Measurements from ENCODE around the gene IL21R. TPM values are rescaled to one million over a fixed set of nuclear protein-coding genes. Genes with fewer than 3 reads are reported as not detected.

Gene IL21R
- total RNA-seq, 1 donor from 2014 or later, result 0.98 TPM

DNA sequence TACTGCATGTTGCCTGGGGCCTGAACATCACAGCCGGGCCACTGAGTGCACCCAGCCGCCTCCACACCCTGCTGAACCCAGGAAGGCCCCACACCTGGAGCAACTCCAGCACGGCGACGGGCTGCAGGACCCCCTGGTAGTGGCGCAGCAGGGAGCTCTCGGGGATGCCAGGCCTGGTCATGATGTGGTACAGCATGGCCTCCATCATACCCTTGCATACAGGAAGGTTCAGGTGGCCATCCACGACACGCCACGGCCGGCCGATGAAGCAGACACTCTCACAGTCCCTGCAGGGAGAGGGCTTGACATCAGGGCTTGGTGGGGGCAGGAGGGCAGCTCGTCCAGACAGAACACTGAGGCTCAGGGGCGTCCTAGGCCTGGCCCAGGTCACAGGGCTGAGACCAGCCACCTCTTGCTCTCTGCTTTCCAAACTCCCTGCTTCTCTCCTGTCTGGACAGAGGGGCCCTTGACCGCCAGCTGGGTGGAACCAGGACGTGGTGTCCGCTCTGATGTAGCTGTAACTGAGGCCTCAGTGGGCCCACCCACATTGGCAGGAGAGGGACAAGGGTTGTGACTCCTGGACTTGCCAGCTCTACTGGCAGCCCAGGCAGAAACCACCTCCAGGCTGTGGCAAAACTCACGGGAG lies 60.3 kb downstream of the IL21R start:
- H3K27me3 ChIP-seq, result no peaks in the 10 kb centered on the region
- intact Hi-C loops (cut with DNase I), result no loop called here
- H3K4me1 ChIP-seq, result peaks cover 26% of the 10 kb centered on the region
- TF ChIP-seq POLR2AphosphoS5 (IDR thresholded peaks at IDR 0.05; ENCODE audit: insufficient read depth in 1 of 2, low read depth in 1 of 2) (no peak), POLR2A (IDR thresholded peaks at IDR 0.05) (no peak)
- TF ChIP-seq, protein P1, sequence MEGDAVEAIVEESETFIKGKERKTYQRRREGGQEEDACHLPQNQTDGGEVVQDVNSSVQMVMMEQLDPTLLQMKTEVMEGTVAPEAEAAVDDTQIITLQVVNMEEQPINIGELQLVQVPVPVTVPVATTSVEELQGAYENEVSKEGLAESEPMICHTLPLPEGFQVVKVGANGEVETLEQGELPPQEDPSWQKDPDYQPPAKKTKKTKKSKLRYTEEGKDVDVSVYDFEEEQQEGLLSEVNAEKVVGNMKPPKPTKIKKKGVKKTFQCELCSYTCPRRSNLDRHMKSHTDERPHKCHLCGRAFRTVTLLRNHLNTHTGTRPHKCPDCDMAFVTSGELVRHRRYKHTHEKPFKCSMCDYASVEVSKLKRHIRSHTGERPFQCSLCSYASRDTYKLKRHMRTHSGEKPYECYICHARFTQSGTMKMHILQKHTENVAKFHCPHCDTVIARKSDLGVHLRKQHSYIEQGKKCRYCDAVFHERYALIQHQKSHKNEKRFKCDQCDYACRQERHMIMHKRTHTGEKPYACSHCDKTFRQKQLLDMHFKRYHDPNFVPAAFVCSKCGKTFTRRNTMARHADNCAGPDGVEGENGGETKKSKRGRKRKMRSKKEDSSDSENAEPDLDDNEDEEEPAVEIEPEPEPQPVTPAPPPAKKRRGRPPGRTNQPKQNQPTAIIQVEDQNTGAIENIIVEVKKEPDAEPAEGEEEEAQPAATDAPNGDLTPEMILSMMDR (IDR thresholded peaks at IDR 0.05), result no peak
- no peaks in the 10 kb centered on the region for H3K9me3 ChIP-seq
- no peak overlapping the region for H3K27ac ChIP-seq
- H3K4me3 ChIP-seq, result no peak overlapping the region
- DNase-seq (ENCODE audit: extremely low spot score in 2 of 2), result no peak
- peaks cover 0 to 63% of the 10 kb centered on the region in 2 donors for H3K36me3 ChIP-seq

DNA sequence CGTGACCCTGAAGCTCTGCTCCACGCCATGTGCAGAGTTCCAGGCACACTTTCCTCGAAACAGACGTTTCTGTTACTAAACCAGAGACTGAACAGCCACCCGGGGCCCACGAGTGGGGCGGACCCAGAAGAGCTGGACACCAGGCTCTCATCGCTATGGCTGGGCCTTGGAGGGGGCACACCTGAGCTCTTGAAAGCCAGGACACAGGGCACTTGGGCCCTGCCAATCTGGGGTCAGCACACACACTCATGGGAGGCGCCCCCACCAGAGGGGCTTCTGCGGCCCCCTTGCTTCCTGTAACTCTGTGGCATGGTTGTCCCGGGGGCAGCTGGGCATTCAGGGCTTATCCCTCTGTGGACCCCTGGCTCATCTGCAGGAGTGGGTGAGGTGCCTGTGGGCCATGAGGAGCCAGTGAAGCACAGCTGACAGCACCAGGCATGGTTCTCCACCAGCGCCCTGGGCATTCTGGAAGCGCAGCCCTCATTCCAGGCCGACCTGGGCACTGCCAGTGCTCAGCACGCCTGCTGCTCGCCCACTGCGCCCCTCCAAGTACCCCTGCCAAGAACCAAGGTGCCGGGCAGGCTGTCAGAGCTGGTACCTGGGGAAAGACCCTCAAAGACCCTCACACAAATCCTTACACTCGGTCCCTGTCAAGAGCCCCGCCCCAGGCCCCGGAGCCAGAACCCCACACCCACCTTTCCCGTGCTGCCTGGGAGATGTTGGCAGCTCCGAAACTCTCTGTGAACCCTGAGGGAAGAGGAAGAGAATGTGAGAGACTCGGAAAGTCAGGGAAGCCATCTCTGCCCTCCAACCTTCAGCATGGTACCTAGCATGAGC lies 61.1 kb downstream of the IL21R start:
- intact Hi-C loops (cut with DNase I), result no loop called here
- Histone ChIP-seq H3K9me3 (no peaks in the 10 kb centered on the region), H3K27ac (no peak overlapping the region), H3K27me3 (no peaks in the 10 kb centered on the region), H3K4me1 (peaks cover 24% of the 10 kb centered on the region), H3K4me3 (no peak overlapping the region), H3K36me3 (peaks cover 0 to 71% of the 10 kb centered on the region in 2 donors)
- DNase-seq (ENCODE audit: extremely low spot score in 2 of 2), result no peak
- TF ChIP-seq, protein P1 (IDR thresholded peaks at IDR 0.05), result no peak
- TF ChIP-seq POLR2AphosphoS5 (IDR thresholded peaks at IDR 0.05; ENCODE audit: insufficient read depth in 1 of 2, low read depth in 1 of 2) (no peak), POLR2A (IDR thresholded peaks at IDR 0.05) (no peak)

- intact Hi-C loops (cut with DNase I), result no loop called here
- Histone ChIP-seq H3K27me3 (no peaks in the 10 kb centered on the region), H3K36me3 (peaks cover 0 to 80% of the 10 kb centered on the region in 2 donors), H3K4me1 (peaks cover 19% of the 10 kb centered on the region), H3K9me3 (no peaks in the 10 kb centered on the region), H3K4me3 (no peak overlapping the region), H3K27ac (no peak overlapping the region)
- TF ChIP-seq POLR2AphosphoS5 (IDR thresholded peaks at IDR 0.05; ENCODE audit: insufficient read depth in 1 of 2, low read depth in 1 of 2) (no peak), POLR2A (IDR thresholded peaks at IDR 0.05) (no peak)
- TF ChIP-seq, protein P1 (IDR thresholded peaks at IDR 0.05), result no peak
- DNase-seq (ENCODE audit: extremely low spot score in 2 of 2), result no peak
These were observed 62.0 kb downstream of the IL21R start for GRCh38 chr16:27463741-27464591.

- no peak for DNase-seq (ENCODE audit: extremely low spot score in 2 of 2)
- Histone ChIP-seq H3K4me1 (peaks cover 19% of the 10 kb centered on the region), H3K27ac (no peak overlapping the region), H3K27me3 (no peaks in the 10 kb centered on the region), H3K9me3 (no peaks in the 10 kb centered on the region), H3K36me3 (peaks cover 0 to 88% of the 10 kb centered on the region in 2 donors), H3K4me3 (no peak overlapping the region)
- TF ChIP-seq, protein P1 (IDR thresholded peaks at IDR 0.05), result no peak
- TF ChIP-seq POLR2AphosphoS5 (IDR thresholded peaks at IDR 0.05; ENCODE audit: insufficient read depth in 1 of 2, low read depth in 1 of 2), result no peak
- TF ChIP-seq POLR2A (IDR thresholded peaks at IDR 0.05), result no peak
- intact Hi-C loops (cut with DNase I), result no loop called here
These were observed 62.9 kb downstream of the IL21R start for GRCh38 chr16:27464626-27465482.

Measured in vagina (tissue), 2 donors.